ENCODE results near the gene ENPP3.

The ENPP3 gene

DNA sequence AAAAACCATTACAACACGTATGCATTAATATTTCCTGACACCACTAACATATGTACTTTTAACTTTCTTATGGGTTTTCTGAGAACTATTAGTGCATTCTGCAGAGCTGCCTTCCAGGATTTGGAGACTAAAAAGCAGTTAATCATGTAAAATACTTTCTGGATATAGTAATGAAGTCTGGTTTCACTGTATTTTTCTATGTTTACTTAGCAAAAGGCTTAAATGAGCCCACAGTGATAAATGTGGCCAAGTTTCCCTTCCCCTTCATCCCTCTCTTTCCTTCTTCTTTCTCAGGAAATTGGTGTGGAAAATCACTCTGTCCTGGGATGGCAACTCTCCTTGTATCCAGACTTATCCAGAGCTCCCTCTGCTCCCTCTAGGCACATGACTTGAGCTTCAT, 141.1 kb downstream of the ENPP3 start:
- Histone ChIP-seq H3K4me1 (ENCODE audit: control insufficient read depth, insufficient read depth, low read length, unreplicated experiment) (no peaks in the 10 kb centered on the region), H2AFZ (ENCODE audit: low read length, unreplicated experiment) (no peak overlapping the region), H3K27ac (ENCODE audit: low read depth, low read length) (no peak overlapping the region), H3K36me3 (ENCODE audit: insufficient read depth, low read length) (no peaks in the 10 kb centered on the region), H3K4me3 (ENCODE audit: low read depth, low read length) (no peak overlapping the region), H3K27me3 (ENCODE audit: insufficient read depth, low read length) (no peaks in the 10 kb centered on the region), H3K79me2 (ENCODE audit: control insufficient read depth, insufficient read depth, low read length, unreplicated experiment) (no peaks in the 10 kb centered on the region)

DNA sequence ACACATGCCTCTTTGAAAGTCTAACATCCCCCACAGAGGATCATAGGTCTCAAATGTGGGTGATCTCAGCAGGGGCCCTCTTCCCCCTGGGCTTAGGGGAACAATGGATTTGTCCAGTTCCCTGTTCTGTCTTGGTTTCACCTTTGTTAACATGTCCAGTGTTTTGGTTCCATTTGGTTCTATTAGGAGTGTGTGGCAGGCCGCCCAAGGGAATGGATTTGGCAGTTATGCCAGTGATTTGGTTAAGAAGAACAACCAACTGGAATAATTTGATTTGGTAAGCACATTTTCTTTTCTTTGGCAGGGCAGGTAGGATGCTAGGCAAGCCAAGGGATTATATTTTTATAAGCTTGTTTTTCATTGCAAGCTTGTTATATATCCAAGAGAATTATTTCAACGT, 142.2 kb downstream of the ENPP3 start:
- H3K4me3 ChIP-seq (ENCODE audit: low read depth, low read length) = no peak overlapping the region
- no peak overlapping the region for H3K27ac ChIP-seq (ENCODE audit: low read depth, low read length)
- no peaks in the 10 kb centered on the region for H3K4me1 ChIP-seq (ENCODE audit: control insufficient read depth, insufficient read depth, low read length, unreplicated experiment)
- H3K27me3 ChIP-seq (ENCODE audit: insufficient read depth, low read length) = no peaks in the 10 kb centered on the region
- H3K79me2 ChIP-seq (ENCODE audit: control insufficient read depth, insufficient read depth, low read length, unreplicated experiment) = no peaks in the 10 kb centered on the region
- H3K36me3 ChIP-seq (ENCODE audit: insufficient read depth, low read length) = no peaks in the 10 kb centered on the region
- no peak overlapping the region for H2AFZ ChIP-seq (ENCODE audit: low read length, unreplicated experiment)

- no peak overlapping the region for H3K4me3 ChIP-seq (ENCODE audit: low read depth, low read length)
- no peaks in the 10 kb centered on the region for H3K36me3 ChIP-seq (ENCODE audit: insufficient read depth, low read length)
- H2AFZ ChIP-seq (ENCODE audit: low read length, unreplicated experiment) = no peak overlapping the region
- no peaks in the 10 kb centered on the region for H3K79me2 ChIP-seq (ENCODE audit: control insufficient read depth, insufficient read depth, low read length, unreplicated experiment)
- H3K27me3 ChIP-seq (ENCODE audit: insufficient read depth, low read length) = no peaks in the 10 kb centered on the region
- H3K4me1 ChIP-seq (ENCODE audit: control insufficient read depth, insufficient read depth, low read length, unreplicated experiment) = no peaks in the 10 kb centered on the region
- H3K27ac ChIP-seq (ENCODE audit: low read depth, low read length) = no peak overlapping the region
Measured at GRCh38 chr6:131780600-131780999, 143.5 kb downstream of the ENPP3 start.

- Histone ChIP-seq H3K27me3 (ENCODE audit: insufficient read depth, low read length) (no peaks in the 10 kb centered on the region), H3K36me3 (ENCODE audit: insufficient read depth, low read length) (no peaks in the 10 kb centered on the region), H3K4me3 (ENCODE audit: low read depth, low read length) (no peak overlapping the region), H2AFZ (ENCODE audit: low read length, unreplicated experiment) (no peak overlapping the region), H3K27ac (ENCODE audit: low read depth, low read length) (no peak overlapping the region), H3K79me2 (ENCODE audit: control insufficient read depth, insufficient read depth, low read length, unreplicated experiment) (no peaks in the 10 kb centered on the region), H3K4me1 (ENCODE audit: control insufficient read depth, insufficient read depth, low read length, unreplicated experiment) (peaks cover 1% of the 10 kb centered on the region)
Measured at GRCh38 chr6:131781687-131782086, 144.6 kb downstream of the ENPP3 start.

GRCh38 chr6:131782764-131783163, 145.7 kb downstream of the ENPP3 start:
- Histone ChIP-seq H3K27me3 (ENCODE audit: insufficient read depth, low read length) (no peaks in the 10 kb centered on the region), H2AFZ (ENCODE audit: low read length, unreplicated experiment) (no peak overlapping the region), H3K36me3 (ENCODE audit: insufficient read depth, low read length) (no peaks in the 10 kb centered on the region), H3K27ac (ENCODE audit: low read depth, low read length) (no peak overlapping the region), H3K4me1 (ENCODE audit: control insufficient read depth, insufficient read depth, low read length, unreplicated experiment) (peaks cover 9% of the 10 kb centered on the region), H3K79me2 (ENCODE audit: control insufficient read depth, insufficient read depth, low read length, unreplicated experiment) (no peaks in the 10 kb centered on the region), H3K4me3 (ENCODE audit: low read depth, low read length) (no peak overlapping the region)

DNA sequence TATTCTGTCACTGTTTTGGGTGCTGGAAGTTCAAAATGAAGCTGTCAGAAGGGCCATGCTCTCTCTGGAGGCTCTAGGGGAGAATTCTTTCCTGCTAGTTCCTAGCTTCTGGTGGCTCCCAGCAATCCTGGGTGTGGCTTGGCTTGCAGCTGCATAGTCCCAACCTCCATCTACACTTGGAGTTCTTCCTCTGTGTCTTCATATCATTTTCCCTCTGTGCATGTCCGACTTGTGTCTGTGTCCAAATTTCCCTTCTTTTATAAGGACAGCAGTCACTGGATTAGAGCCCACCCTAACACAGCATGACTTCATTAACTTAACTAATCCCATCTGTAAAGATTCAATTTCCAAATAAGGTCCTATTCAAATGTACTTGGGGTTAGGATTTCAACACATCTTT, 147.5 kb downstream of the ENPP3 start:
- Histone ChIP-seq H3K4me3 (ENCODE audit: low read depth, low read length) (no peak overlapping the region), H3K79me2 (ENCODE audit: control insufficient read depth, insufficient read depth, low read length, unreplicated experiment) (no peaks in the 10 kb centered on the region), H3K27me3 (ENCODE audit: insufficient read depth, low read length) (no peaks in the 10 kb centered on the region), H3K4me1 (ENCODE audit: control insufficient read depth, insufficient read depth, low read length, unreplicated experiment) (peaks cover 21% of the 10 kb centered on the region), H2AFZ (ENCODE audit: low read length, unreplicated experiment) (no peak overlapping the region), H3K36me3 (ENCODE audit: insufficient read depth, low read length) (no peaks in the 10 kb centered on the region), H3K27ac (ENCODE audit: low read depth, low read length) (no peak overlapping the region)

- Histone ChIP-seq H3K4me3 (ENCODE audit: low read depth, low read length) (no peak overlapping the region), H2AFZ (ENCODE audit: low read length, unreplicated experiment) (no peak overlapping the region), H3K4me1 (ENCODE audit: control insufficient read depth, insufficient read depth, low read length, unreplicated experiment) (peaks cover 21% of the 10 kb centered on the region), H3K36me3 (ENCODE audit: insufficient read depth, low read length) (no peaks in the 10 kb centered on the region), H3K27ac (ENCODE audit: low read depth, low read length) (no peak overlapping the region), H3K27me3 (ENCODE audit: insufficient read depth, low read length) (no peaks in the 10 kb centered on the region), H3K79me2 (ENCODE audit: control insufficient read depth, insufficient read depth, low read length, unreplicated experiment) (no peaks in the 10 kb centered on the region)
Measured at GRCh38 chr6:131787079-131787478, 150.0 kb downstream of the ENPP3 start.

DNA sequence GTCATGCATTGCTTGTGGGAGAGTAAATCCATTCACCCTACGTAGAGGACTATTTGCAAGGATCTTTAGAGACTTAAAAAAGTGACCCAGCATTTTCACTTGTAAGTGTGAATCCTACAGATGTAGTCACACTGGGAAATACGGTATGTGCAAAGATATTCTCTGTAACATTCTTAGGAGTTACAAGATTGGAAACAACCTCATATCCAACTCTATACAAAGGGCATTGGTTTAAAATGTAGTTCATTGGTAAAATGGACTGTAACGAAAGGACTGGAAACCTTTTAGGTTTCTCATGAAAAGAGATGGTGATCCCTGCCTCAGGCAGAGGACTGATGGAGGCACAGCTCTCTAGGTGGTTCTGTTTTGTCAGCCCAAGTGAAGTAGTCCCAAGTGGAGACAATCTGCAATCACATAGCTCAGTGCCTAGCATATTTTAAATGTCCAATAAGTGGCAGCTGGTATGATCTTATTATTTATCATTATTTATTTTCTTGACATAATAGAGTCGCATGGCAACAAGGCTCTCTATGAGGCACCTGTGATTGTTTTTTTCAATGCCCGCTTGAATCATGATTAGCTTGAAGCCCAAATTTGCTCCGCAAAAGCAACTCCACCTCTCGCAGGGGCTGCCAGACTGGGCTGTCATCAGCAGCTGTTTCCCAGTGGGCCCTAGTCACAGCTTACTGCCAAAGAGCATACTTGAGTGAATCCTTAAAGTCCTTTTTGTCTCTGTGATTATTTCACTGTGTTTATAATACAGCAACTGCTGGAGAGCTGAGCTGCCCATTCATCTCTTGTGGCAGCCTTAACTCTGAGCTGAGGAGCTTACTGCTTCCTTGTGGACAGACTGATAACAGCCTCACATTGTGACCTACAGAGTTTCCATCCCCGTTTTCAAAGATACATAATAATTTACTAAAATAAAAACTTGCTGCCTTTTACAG, 150.9 kb downstream of the ENPP3 start:
- peaks cover 21% of the 10 kb centered on the region for H3K4me1 ChIP-seq (ENCODE audit: control insufficient read depth, insufficient read depth, low read length, unreplicated experiment)
- no peaks in the 10 kb centered on the region for H3K27me3 ChIP-seq (ENCODE audit: insufficient read depth, low read length)

DNA sequence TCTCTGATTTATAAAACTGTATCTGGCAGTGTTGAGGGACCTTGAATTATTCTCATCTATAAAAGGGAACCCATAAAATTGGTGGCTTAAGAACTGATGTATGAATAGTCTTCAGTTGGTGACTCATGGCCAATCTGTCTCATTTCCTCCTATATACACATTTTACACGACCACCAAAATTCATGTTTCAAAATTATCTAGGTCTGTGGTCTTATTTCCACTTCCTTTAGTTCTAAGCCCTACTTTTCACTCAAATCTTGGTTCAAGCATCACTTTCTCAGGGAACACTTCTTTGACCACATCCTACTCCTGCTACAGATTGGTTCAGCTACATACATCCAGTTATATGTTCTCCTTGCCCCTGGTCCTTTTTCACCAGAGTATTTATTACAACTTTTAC, 152.1 kb downstream of the ENPP3 start:
- Histone ChIP-seq H3K4me3 (ENCODE audit: low read depth, low read length) (no peak overlapping the region), H3K79me2 (ENCODE audit: control insufficient read depth, insufficient read depth, low read length, unreplicated experiment) (no peaks in the 10 kb centered on the region), H3K27me3 (ENCODE audit: insufficient read depth, low read length) (no peaks in the 10 kb centered on the region), H3K4me1 (ENCODE audit: control insufficient read depth, insufficient read depth, low read length, unreplicated experiment) (peaks cover 21% of the 10 kb centered on the region), H3K27ac (ENCODE audit: low read depth, low read length) (no peak overlapping the region), H3K36me3 (ENCODE audit: insufficient read depth, low read length) (no peaks in the 10 kb centered on the region), H2AFZ (ENCODE audit: low read length, unreplicated experiment) (peak overlapping the region; percentile 8)

More for the DNA sequence above, 150.9 kb downstream of the ENPP3 start:
- no peak overlapping the region for H3K27ac ChIP-seq (ENCODE audit: low read depth, low read length)
- H3K4me3 ChIP-seq (ENCODE audit: low read depth, low read length) = no peak overlapping the region
- H3K36me3 ChIP-seq (ENCODE audit: insufficient read depth, low read length) = no peaks in the 10 kb centered on the region
- no peaks in the 10 kb centered on the region for H3K79me2 ChIP-seq (ENCODE audit: control insufficient read depth, insufficient read depth, low read length, unreplicated experiment)
- H2AFZ ChIP-seq (ENCODE audit: low read length, unreplicated experiment) = no peak overlapping the region

DNA sequence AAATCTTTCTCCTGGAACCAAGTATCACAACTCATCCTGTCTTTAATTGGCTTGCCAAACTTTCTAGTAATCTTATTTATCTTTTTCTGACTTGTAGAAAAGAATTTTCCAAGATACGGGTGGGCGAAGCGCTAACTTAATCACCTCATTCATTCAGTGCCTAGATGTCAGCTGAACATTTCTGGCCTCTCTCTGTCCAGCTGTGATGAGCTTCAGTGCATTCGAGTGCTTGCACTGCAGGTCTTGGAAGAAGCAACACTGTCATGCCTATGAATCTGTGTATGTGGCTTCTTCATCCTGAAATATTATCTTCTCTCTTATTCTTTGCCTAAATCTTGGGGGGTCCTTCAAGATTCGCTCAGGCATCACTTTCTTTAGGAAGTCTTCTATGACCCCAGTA, 154.4 kb downstream of the ENPP3 start:
- Histone ChIP-seq H3K4me1 (ENCODE audit: control insufficient read depth, insufficient read depth, low read length, unreplicated experiment) (peaks cover 21% of the 10 kb centered on the region), H3K4me3 (ENCODE audit: low read depth, low read length) (no peak overlapping the region), H2AFZ (ENCODE audit: low read length, unreplicated experiment) (no peak overlapping the region), H3K27ac (ENCODE audit: low read depth, low read length) (no peak overlapping the region), H3K27me3 (ENCODE audit: insufficient read depth, low read length) (no peaks in the 10 kb centered on the region), H3K36me3 (ENCODE audit: insufficient read depth, low read length) (no peaks in the 10 kb centered on the region), H3K79me2 (ENCODE audit: control insufficient read depth, insufficient read depth, low read length, unreplicated experiment) (no peaks in the 10 kb centered on the region)

GRCh38 chr6:131792091-131792496, 155.0 kb downstream of the ENPP3 start:
- Histone ChIP-seq H3K27ac (ENCODE audit: low read depth, low read length) (no peak overlapping the region), H3K27me3 (ENCODE audit: insufficient read depth, low read length) (no peaks in the 10 kb centered on the region), H3K79me2 (ENCODE audit: control insufficient read depth, insufficient read depth, low read length, unreplicated experiment) (no peaks in the 10 kb centered on the region), H3K36me3 (ENCODE audit: insufficient read depth, low read length) (no peaks in the 10 kb centered on the region), H3K4me1 (ENCODE audit: control insufficient read depth, insufficient read depth, low read length, unreplicated experiment) (peaks cover 17% of the 10 kb centered on the region), H3K4me3 (ENCODE audit: low read depth, low read length) (no peak overlapping the region), H2AFZ (ENCODE audit: low read length, unreplicated experiment) (no peak overlapping the region)

All from ACC112 (cell line).